Activated CD8-positive, alpha-beta memory T cell treated with anti-CD3 and anti-CD28 coated beads, Interleukin-2, amount 10 ng/mL, durations not matched to agents 7 days and 5 days (primary cell): Measurements from ENCODE around the gene UCK2. TPM values are rescaled to one million over a fixed set of nuclear protein-coding genes. Genes with fewer than 3 reads are reported as not detected.
A peak's percentile ranks its signal among the peaks of the same experiment; 100 is the strongest.

ENCODE experiments used
- ATAC-seq: fragments of 150-1000 bp; cut with Tn5 transposase; one replicate; pipeline ENCODE4 v1.10.0; 2021; ENCODE audit warnings: moderate library complexity
- CTCF ChIA-PET: fragments of 350-600 bp; sonication (Branson Sonifier 250); formaldehyde crosslinking; loops from one replicate; lab custom pipeline; 2021; ENCODE audit warnings: antibody characterized with exemption; lab: Charles Lee
- DNase-seq: peaks from one replicate; pipeline ENCODE4 v3.0.0-alpha.2; 2020
- H3K27ac Mint-ChIP-seq: one replicate; pipeline ENCODE4 v1.8.0; 2021; ENCODE audit warnings: mild to moderate bottlenecking, mixed read lengths
- H3K27me3 Mint-ChIP-seq: one replicate; pipeline ENCODE4 v1.8.0; 2021; ENCODE audit warnings: mixed read lengths
- H3K36me3 Mint-ChIP-seq: one replicate; pipeline ENCODE4 v1.8.0; 2021; ENCODE audit warnings: mild to moderate bottlenecking, mixed read lengths
- H3K4me1 Mint-ChIP-seq: one replicate; pipeline ENCODE4 v1.8.0; 2021; ENCODE audit warnings: mixed read lengths
- H3K4me3 Mint-ChIP-seq: one replicate; pipeline ENCODE4 v1.8.0; 2021; ENCODE audit warnings: mild to moderate bottlenecking, moderate library complexity, mixed read lengths
- H3K9me3 Mint-ChIP-seq: one replicate; pipeline ENCODE4 v1.8.0; 2022; ENCODE audit warnings: low read depth, mixed read lengths
- total RNA-seq, 2 experiments: library from RNA; stranded (reverse); gene quantifications; one replicate each; pipeline ENCODE4 v1.2.3, GENCODE V29; 2021

The UCK2 gene
- total RNA-seq, 2 experiments from 2014 or later: 50.7 to 70.3 TPM

DNA sequence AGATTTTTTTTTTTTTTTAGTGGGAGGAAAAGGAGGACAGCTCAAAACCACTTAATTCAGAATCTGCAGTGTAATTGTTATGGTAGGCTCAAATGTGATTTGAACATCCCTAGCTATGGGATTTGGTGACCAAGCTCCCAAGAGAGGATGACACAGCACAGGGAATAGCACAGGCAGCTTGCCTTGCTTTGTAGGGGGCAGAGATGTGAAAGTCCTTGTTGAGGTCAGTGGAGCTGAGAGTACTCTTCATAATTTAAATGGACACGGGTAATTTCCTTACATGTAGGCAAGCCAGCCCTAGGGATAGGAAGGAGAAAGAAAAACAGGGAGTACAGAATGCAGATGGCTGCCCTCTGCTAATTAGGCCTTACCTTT is 3.2 kb upstream of the UCK2 start:
- Mint-ChIP-seq H3K4me1 (peaks cover 17% of the 10 kb centered on the region), H3K4me3 (no peak overlapping the region), H3K9me3 (no peaks in the 10 kb centered on the region), H3K36me3 (no peaks in the 10 kb centered on the region), H3K27ac (no peak overlapping the region), H3K27me3 (no peaks in the 10 kb centered on the region)
- CTCF ChIA-PET: interaction anchor here (1.5 kb wide), 1 partner anchor 91 kb away, joined by 4 read pairs; no protein-coding TSS in a partner anchor
- DNase-seq: no peak
- ATAC-seq: no peak

DNA sequence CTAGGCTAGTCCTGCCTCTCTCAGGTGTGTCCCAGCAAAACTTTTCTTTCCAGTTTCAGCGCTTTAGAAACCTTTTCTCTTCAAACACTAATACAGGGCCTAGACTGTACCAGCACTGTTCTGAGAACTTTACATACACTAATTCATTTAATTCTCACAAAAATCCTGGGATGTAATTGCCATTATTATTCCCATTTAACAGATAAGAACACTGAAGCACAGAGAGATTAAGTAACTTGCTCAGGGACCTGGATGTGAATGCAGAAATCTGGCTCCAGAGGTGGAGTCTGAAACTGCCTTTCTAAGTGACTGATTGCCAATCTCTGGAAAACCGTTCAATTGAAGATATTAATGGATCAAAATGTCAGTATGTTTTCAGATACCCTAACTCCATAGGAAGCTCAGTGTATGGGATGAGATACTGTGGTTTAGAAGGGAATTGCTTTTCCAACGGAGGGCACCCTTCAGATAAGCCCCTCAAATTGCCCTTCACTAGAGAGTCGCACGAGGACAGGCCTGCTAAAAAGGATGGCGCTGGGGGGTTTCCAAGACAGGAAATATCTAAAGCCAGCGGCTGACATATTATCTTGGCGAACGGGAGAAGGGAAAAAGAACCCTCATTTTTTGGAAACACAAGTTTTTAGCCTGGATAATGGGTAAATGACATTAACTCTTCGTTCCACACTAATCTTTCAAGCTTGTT is 698 bp upstream of the UCK2 start:
- peaks cover 28% of the 10 kb centered on the region for H3K4me1 Mint-ChIP-seq
- peaks cover 4% of the 10 kb centered on the region for H3K36me3 Mint-ChIP-seq
- H3K27me3 Mint-ChIP-seq: no peaks in the 10 kb centered on the region
- H3K4me3 Mint-ChIP-seq: peak overlapping the region; percentile 91
- CTCF ChIA-PET: interaction anchor here (1.0 to 4.0 kb wide), 3 partner anchors 9 to 226 kb away, joined by 3 to 17 read pairs (median 3); no protein-coding TSS in a partner anchor
- no peak for ATAC-seq
- H3K9me3 Mint-ChIP-seq: no peaks in the 10 kb centered on the region
- H3K27ac Mint-ChIP-seq: peak overlapping the region; percentile 85
- DNase-seq: no peak

DNA sequence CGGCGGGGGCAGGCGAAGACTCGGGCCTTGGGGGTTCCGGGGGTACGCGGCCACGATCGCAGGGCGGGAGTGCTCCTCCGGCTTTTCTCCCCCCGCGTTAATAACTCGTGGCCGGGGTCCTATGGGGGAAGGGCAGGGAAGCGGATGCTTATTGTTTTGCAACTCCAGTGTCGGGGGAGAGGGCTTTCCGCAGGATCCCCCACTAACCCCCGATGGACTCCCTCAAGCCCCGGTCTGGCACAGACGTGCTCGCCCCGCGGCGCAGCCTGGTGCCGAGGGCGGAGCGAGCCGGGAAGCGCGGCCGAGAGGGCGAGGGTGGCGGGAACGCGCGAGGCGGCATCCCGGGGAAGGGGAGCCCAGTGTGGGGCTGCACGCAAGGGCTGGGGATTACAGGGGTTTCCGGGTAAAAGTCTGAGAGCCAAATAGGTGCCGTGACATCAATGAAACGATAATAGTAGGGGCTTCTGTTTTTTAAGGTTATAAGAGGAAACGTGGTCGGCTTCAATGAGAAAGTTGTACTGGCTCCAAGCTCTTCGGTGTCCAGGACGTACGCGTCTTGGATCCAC is 772 bp downstream of the UCK2 start:
- Mint-ChIP-seq H3K27me3 (no peaks in the 10 kb centered on the region), H3K4me1 (peaks cover 35% of the 10 kb centered on the region), H3K4me3 (peak overlapping the region; percentile 91), H3K27ac (peak overlapping the region; percentile 85), H3K36me3 (peaks cover 6% of the 10 kb centered on the region), H3K9me3 (no peaks in the 10 kb centered on the region)
- peak; percentile 61 for DNase-seq
- ATAC-seq: peak; percentile 54
- CTCF ChIA-PET: interaction anchor here (1.0 to 4.0 kb wide), 6 partner anchors 9 to 130 kb away, joined by 3 to 17 read pairs (median 4); partner anchors contain the start of gene ALDH9A1

DNA sequence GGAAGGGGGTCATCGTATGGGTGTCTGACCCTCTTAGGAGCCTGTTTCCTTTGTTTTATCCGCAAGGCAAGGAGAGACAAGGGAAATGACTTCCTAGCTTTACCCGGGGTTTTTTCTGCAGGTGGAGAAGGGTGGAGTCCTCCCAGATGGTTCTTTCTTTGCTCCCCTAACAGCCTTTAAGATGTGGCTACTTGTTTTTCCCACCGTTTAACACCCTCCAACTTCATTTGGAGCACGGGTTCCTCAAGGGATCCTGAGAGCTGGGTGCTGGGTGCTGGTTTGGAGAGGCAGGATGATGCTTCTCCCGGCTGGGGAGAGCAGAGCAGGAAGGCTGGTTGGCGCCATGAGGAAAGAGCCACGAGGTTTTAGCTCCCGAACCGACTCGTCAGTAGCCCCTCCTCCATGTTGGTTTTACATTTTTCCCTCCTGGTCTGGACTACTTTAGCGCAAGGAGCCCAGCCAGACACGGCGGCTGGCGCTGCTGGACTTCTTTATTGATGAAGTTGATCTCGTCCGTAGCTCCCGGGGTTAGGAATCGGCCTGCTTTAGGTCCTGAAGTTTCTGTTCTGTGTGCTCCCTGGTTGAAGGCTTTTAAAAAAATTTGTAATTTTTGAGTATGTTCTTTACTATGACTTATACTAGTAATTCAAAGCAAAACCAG is 1.4 kb downstream of the UCK2 start:
- Mint-ChIP-seq H3K27ac (peak overlapping the region; percentile 85), H3K36me3 (peaks cover 9% of the 10 kb centered on the region), H3K27me3 (no peaks in the 10 kb centered on the region), H3K4me3 (peak overlapping the region; percentile 91), H3K9me3 (no peaks in the 10 kb centered on the region), H3K4me1 (peaks cover 34% of the 10 kb centered on the region)
- peak; percentile 41 for DNase-seq
- no peak for ATAC-seq
- CTCF ChIA-PET: interaction anchor here (1.0 to 4.0 kb wide), 12 partner anchors 9 to 131 kb away, joined by 3 to 17 read pairs (median 4); partner anchors contain the start of genes ALDH9A1 and TMCO1

DNA sequence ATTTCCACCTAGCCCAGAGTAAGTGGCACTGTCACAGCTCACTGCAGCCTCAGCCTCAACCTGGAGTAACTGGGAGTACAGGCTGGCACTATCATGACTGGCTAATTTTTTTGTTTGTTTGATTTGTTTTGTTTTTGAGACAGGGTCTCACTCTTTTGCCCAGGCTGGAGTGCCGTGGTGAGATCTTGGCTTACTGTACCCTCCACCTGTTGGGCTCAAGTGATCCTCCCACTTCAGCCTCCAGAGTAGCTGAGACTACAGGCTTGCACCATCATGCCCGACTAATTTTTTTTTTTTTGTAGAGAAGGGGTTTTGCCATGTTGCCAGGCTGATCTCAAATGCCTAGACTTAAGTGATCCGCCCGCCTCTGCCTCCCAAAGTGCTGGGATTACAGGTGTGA is 2.5 kb downstream of the UCK2 start:
- Mint-ChIP-seq H3K4me3 (peak overlapping the region; percentile 91), H3K27me3 (no peaks in the 10 kb centered on the region), H3K4me1 (peaks cover 37% of the 10 kb centered on the region), H3K27ac (no peak overlapping the region), H3K9me3 (no peaks in the 10 kb centered on the region), H3K36me3 (peaks cover 9% of the 10 kb centered on the region)
- ATAC-seq (no peak), DNase-seq (no peak)
- CTCF ChIA-PET: interaction anchor here (1.2 to 4.0 kb wide), 8 partner anchors 8 to 132 kb away, joined by 3 to 17 read pairs (median 6); partner anchors contain the start of genes ALDH9A1 and TMCO1

DNA sequence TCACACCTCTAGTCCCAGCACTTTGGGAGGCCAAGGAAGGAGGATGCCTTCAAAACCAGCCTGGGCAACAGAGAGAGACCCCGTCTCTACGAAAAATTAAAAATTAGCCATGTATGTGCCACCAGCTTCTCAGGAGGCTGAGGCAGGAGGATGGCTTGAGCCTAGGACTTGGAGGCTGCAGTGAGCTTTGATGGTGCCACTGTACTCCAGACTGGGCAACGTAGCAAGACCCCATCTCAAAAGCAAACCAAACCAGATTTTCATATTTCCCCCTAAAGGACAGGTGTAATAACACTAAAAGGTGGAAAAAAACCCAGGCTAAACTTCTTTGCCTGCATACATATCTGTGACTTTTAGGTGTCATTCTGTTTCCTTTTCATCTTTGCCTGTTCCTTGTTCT is 3.7 kb downstream of the UCK2 start:
- Mint-ChIP-seq H3K36me3 (peaks cover 9% of the 10 kb centered on the region), H3K27me3 (no peaks in the 10 kb centered on the region), H3K9me3 (no peaks in the 10 kb centered on the region), H3K27ac (no peak overlapping the region), H3K4me1 (peaks cover 38% of the 10 kb centered on the region), H3K4me3 (no peak overlapping the region)
- DNase-seq (no peak), ATAC-seq (no peak)
- CTCF ChIA-PET: interaction anchor here (4.0 kb wide), 1 partner anchor 12 kb away, joined by 17 read pairs; no protein-coding TSS in a partner anchor

DNA sequence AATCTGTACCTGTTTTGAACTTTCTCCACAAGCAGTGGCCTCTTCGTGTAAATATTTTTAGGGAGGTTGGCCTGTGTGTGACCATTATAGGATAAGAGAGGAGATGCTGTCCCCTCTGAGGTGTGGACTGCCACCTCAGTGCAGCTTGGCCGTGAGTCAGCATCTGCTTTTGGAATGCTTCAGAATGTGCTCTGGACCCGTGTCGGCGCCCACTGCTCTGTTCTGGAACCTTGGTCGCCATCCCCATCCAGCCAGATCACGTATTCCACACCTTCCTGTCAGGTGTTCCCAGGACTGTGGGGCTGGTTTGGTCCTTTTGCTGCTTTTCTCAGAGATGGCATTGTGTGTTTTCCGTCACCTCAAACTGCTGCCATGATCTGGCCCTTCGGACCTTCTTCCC is 5.5 kb downstream of the UCK2 start:
- H3K9me3 Mint-ChIP-seq: no peaks in the 10 kb centered on the region
- no peak overlapping the region for H3K4me3 Mint-ChIP-seq
- peaks cover 13% of the 10 kb centered on the region for H3K36me3 Mint-ChIP-seq
- H3K27me3 Mint-ChIP-seq: no peaks in the 10 kb centered on the region
- CTCF ChIA-PET: no interaction called here
- H3K4me1 Mint-ChIP-seq: peaks cover 31% of the 10 kb centered on the region
- DNase-seq (no peak), ATAC-seq (no peak)
- no peak overlapping the region for H3K27ac Mint-ChIP-seq

DNA sequence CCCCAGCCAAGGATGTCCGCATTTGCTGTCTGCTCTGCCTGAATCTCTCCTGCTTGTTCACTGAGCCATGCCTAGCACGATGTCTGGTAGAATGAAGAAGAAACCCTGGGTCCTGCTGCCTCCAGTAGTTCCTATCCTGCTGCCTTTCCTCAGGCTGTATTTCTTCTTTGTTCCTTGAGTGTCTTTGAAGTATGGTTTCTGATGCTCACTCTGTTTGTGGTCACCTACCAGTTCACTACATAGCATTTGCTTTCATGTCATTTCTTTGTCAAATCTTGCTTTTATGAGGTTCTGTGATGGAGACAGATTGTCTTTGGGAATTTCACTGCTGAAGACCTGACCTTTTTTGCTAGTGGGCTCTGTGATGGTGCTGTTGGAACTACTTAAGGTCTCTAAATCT is 5.9 kb downstream of the UCK2 start:
- DNase-seq (no peak), ATAC-seq (no peak)
- no peak overlapping the region for H3K4me3 Mint-ChIP-seq
- CTCF ChIA-PET: no interaction called here
- peaks cover 16% of the 10 kb centered on the region for H3K36me3 Mint-ChIP-seq
- H3K4me1 Mint-ChIP-seq: peaks cover 34% of the 10 kb centered on the region
- H3K27me3 Mint-ChIP-seq: no peaks in the 10 kb centered on the region
- no peak overlapping the region for H3K27ac Mint-ChIP-seq
- H3K9me3 Mint-ChIP-seq: no peaks in the 10 kb centered on the region

DNA sequence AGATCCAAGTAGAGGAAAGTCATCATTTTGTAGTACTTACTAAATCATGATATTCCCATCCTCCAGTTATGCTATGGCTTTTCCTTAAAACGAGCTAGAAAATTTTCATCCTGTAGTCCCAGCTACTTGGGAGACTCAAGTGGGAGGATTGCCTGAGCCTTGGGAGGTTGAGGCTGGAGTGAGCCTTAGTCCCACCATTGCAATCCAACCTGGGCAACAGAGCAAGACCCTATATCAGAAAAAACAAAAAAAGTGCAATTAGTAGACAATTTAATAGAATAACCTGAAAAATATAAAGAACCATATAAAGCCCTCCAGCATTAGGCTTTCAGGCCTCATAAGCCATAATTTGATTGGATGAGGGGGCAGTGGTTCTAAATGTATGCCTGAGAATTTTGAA is 6.8 kb downstream of the UCK2 start:
- Mint-ChIP-seq H3K4me1 (peaks cover 33% of the 10 kb centered on the region), H3K9me3 (no peaks in the 10 kb centered on the region), H3K27me3 (no peaks in the 10 kb centered on the region), H3K4me3 (no peak overlapping the region), H3K27ac (no peak overlapping the region), H3K36me3 (peaks cover 19% of the 10 kb centered on the region)
- ATAC-seq (no peak), DNase-seq (no peak)
- CTCF ChIA-PET: no interaction called here

DNA sequence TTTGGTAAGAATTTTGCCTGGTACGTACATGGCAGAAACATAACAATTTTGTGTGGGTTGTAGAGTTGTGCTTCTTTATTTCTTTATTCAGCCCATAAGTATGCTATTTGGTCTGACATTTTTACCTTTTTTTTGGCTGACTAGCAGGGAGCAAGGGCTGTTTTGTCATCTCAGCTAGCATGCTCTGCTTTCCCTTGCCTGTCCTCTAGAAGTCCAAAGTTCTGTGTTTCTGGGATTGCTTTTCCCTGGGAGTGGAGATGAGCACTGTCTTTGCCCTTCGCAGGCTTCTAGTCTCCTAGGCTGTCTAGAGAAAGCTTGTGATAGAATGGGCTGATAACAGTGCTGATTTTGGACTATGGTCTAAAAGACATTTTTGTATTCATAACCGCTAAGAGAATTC is 7.5 kb downstream of the UCK2 start:
- H3K27ac Mint-ChIP-seq: no peak overlapping the region
- no peak for DNase-seq
- CTCF ChIA-PET: no interaction called here
- ATAC-seq: no peak
- H3K4me3 Mint-ChIP-seq: no peak overlapping the region
- peaks cover 28% of the 10 kb centered on the region for H3K4me1 Mint-ChIP-seq
- H3K9me3 Mint-ChIP-seq: no peaks in the 10 kb centered on the region
- no peaks in the 10 kb centered on the region for H3K27me3 Mint-ChIP-seq
- peaks cover 20% of the 10 kb centered on the region for H3K36me3 Mint-ChIP-seq

DNA sequence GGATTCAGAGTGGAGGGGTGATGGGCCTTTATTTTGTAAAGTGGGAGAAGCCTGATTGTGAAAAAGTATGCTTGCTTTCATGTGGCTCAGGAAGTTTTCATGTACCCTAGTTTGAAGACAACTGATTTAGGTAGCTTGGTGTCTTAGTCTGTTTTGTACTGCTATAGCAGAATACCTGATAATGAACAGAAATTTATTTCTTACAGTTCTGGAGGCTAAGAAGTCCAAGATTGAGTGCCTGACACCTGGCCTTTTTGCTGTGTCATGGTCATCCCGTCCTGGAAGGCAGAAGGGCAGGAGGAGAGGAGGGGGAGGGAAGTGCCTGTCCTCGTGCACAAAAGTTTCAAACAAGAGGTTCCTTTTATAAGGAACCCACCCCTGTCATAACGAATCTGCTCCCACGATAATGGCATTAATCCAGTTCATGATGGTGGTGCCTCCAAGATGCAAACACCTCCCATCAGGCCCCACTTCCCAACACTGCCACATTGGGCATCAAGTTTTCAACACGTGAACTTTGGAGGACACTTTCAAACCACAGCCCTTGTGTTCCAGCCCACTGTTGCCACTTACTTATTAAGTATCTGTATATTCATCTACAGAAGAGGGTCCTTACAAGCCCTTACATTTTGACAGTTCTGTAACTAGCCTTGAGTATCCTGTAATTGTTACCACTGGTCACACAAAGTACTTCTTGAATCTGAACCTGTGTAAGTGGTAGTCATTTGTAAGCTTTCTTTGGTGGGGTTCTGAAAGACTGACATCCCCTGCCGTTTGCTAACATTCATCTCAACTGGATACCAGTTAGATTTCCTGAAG is 9.5 kb downstream of the UCK2 start:
- peaks cover 31% of the 10 kb centered on the region for H3K4me1 Mint-ChIP-seq
- CTCF ChIA-PET: interaction anchor here (1.0 kb wide), 1 partner anchor 8 kb away, joined by 4 read pairs; no protein-coding TSS in a partner anchor

DNA sequence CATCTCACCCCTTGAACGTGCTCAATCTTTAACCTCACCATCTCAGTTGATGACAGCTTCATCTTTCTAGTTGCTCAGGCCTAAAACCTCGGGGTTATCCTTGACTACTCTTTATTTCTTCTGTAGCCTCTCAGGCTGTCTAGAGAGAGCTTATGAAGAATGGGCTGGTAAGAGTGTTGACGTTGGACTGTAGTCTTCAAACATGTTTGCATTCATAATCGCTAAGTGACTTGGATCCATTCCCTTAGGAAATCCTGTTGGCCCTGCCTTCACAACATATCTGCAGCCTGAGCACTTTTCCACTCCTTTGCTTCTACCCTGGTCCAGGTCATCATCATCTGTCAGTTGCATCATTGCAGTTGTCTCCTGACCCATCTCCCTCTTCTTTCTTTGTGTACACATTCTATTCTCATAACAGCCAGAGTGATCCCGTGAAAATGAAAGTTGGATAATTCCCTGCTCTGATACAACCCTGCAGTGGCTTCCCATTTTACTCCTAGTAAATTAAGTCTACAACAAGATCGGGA is 10.5 kb downstream of the UCK2 start:
- no peaks in the 10 kb centered on the region for H3K27me3 Mint-ChIP-seq
- H3K36me3 Mint-ChIP-seq: peaks cover 20% of the 10 kb centered on the region
- no peak overlapping the region for H3K27ac Mint-ChIP-seq
- DNase-seq (no peak), ATAC-seq (no peak)
- H3K9me3 Mint-ChIP-seq: no peaks in the 10 kb centered on the region
- no peak overlapping the region for H3K4me3 Mint-ChIP-seq
- H3K4me1 Mint-ChIP-seq: peaks cover 37% of the 10 kb centered on the region
- CTCF ChIA-PET: interaction anchor here (1.0 kb wide), 1 partner anchor 9 kb away, joined by 4 read pairs; no protein-coding TSS in a partner anchor

More for the DNA sequence above, 9.5 kb downstream of the UCK2 start:
- Mint-ChIP-seq H3K36me3 (peaks cover 22% of the 10 kb centered on the region), H3K9me3 (no peaks in the 10 kb centered on the region), H3K27ac (no peak overlapping the region), H3K27me3 (no peaks in the 10 kb centered on the region), H3K4me3 (no peak overlapping the region)
- ATAC-seq (no peak), DNase-seq (no peak)
